DOHH2 (cell line): Measurements from ENCODE around the gene ALG5.
A peak's percentile ranks its signal among the peaks of the same experiment; 100 is the strongest.

Source experiments
- H3F3A ChIP-seq: fragments of 200-600 bp; sonication (generic), shearing (Covaris generic); 2 replicates; pipeline ENCODE4 v1.6.0; 2016; ENCODE audit warnings: antibody characterized with exemption, mild to moderate bottlenecking; ENCODE audit not compliant: control insufficient read depth, insufficient read depth
- H3K27ac ChIP-seq: fragments of 200-600 bp; sonication (generic); 2 replicates; pipeline ENCODE4 v1.5.1; 2014; ENCODE audit warnings: low read depth, mild to moderate bottlenecking, low read length, moderate library complexity
- H3K27me3 ChIP-seq: fragments of 200-600 bp; sonication (generic); 2 replicates; pipeline ENCODE4 v1.6.1; 2014; ENCODE audit warnings: mild to moderate bottlenecking, low read length, mixed read lengths; ENCODE audit not compliant: control insufficient read depth
- H3K36me3 ChIP-seq: fragments of 200-600 bp; sonication (generic); 2 replicates; pipeline ENCODE4 v1.6.1; 2014; ENCODE audit warnings: mild to moderate bottlenecking, low read length, moderate library complexity, mixed read lengths; ENCODE audit not compliant: control insufficient read depth
- H3K4me1 ChIP-seq: fragments of 200-600 bp; sonication (generic); 2 replicates; pipeline ENCODE4 v1.6.1; 2014; ENCODE audit warnings: mild to moderate bottlenecking, low read length, mixed read lengths; ENCODE audit not compliant: control insufficient read depth
- H3K4me2 ChIP-seq: fragments of 200-600 bp; sonication (generic); 2 replicates; pipeline ENCODE4 v1.6.0; 2014; ENCODE audit warnings: mild to moderate bottlenecking, low read length, moderate library complexity
- H3K4me3 ChIP-seq: fragments of 200-600 bp; sonication (generic); 2 replicates; pipeline ENCODE4 v1.5.1; 2014; ENCODE audit warnings: mild to moderate bottlenecking, low read length, mixed read lengths
- H3K79me2 ChIP-seq: fragments of 200-600 bp; sonication (generic); 2 replicates; pipeline ENCODE4 v1.6.1; 2014; ENCODE audit warnings: mild to moderate bottlenecking, low read length, mixed read lengths; ENCODE audit not compliant: control insufficient read depth
- H3K9me2 ChIP-seq: fragments of 200-600 bp; sonication (generic); replicated peaks from 2 replicates; pipeline ENCODE4 v1.6.1; 2014; ENCODE audit warnings: mild to moderate bottlenecking, low read length, mixed read lengths; ENCODE audit not compliant: control insufficient read depth
- H3K9me3 ChIP-seq: fragments of 200-600 bp; sonication (generic); 2 replicates; pipeline ENCODE4 v1.6.1; 2014; ENCODE audit warnings: antibody characterized with exemption, low read length, mixed read lengths; ENCODE audit not compliant: control insufficient read depth, insufficient read depth
- H4K20me1 ChIP-seq: fragments of 200-600 bp; sonication (generic); 2 replicates; pipeline ENCODE4 v1.6.0; 2014; ENCODE audit warnings: low read depth, mild to moderate bottlenecking, antibody characterized with exemption, low read length, moderate library complexity; ENCODE audit not compliant: control insufficient read depth, insufficient read depth
- EZH2phosphoT487 ChIP-seq: fragments of 200-600 bp; sonication (generic); IDR thresholded peaks from 2 replicates; pipeline ENCODE4 v1.6.1; 2017; ENCODE audit warnings: borderline replicate concordance, mild to moderate bottlenecking, antibody characterized with exemption, low read length, moderate library complexity, mixed read lengths
- TF ChIP-seq, protein P1 (sequence below): fragments of 200-600 bp; sonication (generic); IDR thresholded peaks from one replicate; pipeline ENCODE4 v1.5.1; 2014; ENCODE audit warnings: antibody characterized with exemption, mild to moderate bottlenecking, low read depth, low read length; ENCODE audit not compliant: poor library complexity, severe bottlenecking

ALG5 gene

DNA sequence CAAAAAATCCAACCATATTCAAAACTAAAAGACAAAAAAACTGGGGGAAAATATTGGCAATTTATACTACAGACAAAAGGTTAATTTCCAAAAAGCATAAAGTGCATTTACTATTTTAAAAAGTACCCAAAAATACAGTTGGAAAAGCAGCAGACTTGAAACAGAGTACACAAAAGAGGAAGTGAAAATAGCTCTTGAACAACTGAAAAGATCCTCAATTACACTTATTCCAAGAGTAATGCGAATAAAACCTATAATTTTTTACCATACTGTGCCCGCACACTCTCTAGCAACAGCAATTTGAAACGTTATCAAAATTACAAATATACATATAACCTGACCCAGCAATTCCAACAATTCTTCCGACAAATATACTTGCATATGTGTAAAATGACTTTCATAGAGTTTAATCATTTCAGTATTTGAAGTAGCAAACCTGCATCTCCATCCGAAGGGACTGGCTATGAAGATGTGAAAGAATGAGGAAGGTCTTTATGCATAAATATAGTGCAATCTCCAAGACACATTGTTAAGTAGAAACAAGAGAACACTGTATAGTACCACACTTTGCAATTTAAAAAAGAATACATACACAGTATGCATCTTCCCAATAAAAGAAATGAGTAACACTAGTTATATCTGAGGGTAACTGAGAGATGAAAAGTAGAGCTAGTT is 25.4 kb downstream of the ALG5 start:
- H3K27me3 ChIP-seq, result no peaks in the 10 kb centered on the region
- peak overlapping the region; percentile 44 for H3K4me2 ChIP-seq
- H3K79me2 ChIP-seq, result peaks cover 3% of the 10 kb centered on the region; the same call in 1 of the 2 replicates
- no peak overlapping the region; the same call in 1 of the 2 replicates for H3K27ac ChIP-seq
- TF ChIP-seq, protein P1, sequence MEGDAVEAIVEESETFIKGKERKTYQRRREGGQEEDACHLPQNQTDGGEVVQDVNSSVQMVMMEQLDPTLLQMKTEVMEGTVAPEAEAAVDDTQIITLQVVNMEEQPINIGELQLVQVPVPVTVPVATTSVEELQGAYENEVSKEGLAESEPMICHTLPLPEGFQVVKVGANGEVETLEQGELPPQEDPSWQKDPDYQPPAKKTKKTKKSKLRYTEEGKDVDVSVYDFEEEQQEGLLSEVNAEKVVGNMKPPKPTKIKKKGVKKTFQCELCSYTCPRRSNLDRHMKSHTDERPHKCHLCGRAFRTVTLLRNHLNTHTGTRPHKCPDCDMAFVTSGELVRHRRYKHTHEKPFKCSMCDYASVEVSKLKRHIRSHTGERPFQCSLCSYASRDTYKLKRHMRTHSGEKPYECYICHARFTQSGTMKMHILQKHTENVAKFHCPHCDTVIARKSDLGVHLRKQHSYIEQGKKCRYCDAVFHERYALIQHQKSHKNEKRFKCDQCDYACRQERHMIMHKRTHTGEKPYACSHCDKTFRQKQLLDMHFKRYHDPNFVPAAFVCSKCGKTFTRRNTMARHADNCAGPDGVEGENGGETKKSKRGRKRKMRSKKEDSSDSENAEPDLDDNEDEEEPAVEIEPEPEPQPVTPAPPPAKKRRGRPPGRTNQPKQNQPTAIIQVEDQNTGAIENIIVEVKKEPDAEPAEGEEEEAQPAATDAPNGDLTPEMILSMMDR, result no peak
- no peak for TF ChIP-seq EZH2phosphoT487
- peaks cover 4% of the 10 kb centered on the region; the same call in 1 of the 2 replicates for H4K20me1 ChIP-seq
- H3F3A ChIP-seq, result peaks cover 15% of the 10 kb centered on the region
- H3K36me3 ChIP-seq, result peaks cover 50% of the 10 kb centered on the region
- no peaks in the 10 kb centered on the region for H3K9me3 ChIP-seq
- H3K4me3 ChIP-seq, result peak overlapping the region; percentile 27; the same call in 1 of the 2 replicates
- H3K4me1 ChIP-seq, result peaks cover 18% of the 10 kb centered on the region
- no peaks in the 10 kb centered on the region for H3K9me2 ChIP-seq

DNA sequence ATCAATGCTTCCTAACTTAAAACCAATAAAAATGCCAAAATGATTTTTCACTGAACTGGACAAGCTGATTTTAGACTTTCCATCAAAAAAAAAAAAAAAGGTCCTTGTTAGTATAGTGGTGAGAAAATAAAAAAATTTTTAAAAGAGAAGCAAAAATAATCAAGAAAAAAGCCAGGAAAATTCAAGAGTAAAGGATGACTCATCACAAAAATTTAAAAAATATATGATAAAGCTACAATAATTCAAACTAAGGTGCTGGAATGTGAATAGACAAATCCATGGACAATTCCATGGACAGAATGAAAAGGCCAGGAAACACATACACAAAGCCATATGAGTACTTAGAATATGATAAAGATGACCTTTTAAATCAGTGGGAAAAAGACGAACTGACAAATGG is 26.1 kb downstream of the ALG5 start:
- peaks cover 15% of the 10 kb centered on the region for H3F3A ChIP-seq
- H3K36me3 ChIP-seq, result peaks cover 51% of the 10 kb centered on the region
- TF ChIP-seq EZH2phosphoT487, result no peak
- TF ChIP-seq, protein P1, result no peak
- peaks cover 4% of the 10 kb centered on the region; the same call in 1 of the 2 replicates for H4K20me1 ChIP-seq
- H3K4me3 ChIP-seq, result no peak overlapping the region
- peak overlapping the region; percentile 44 for H3K4me2 ChIP-seq
- no peak overlapping the region for H3K27ac ChIP-seq
- no peaks in the 10 kb centered on the region for H3K9me2 ChIP-seq
- peaks cover 3% of the 10 kb centered on the region; the same call in 1 of the 2 replicates for H3K79me2 ChIP-seq
- H3K4me1 ChIP-seq, result peaks cover 18% of the 10 kb centered on the region
- no peaks in the 10 kb centered on the region for H3K27me3 ChIP-seq
- no peaks in the 10 kb centered on the region for H3K9me3 ChIP-seq

DNA sequence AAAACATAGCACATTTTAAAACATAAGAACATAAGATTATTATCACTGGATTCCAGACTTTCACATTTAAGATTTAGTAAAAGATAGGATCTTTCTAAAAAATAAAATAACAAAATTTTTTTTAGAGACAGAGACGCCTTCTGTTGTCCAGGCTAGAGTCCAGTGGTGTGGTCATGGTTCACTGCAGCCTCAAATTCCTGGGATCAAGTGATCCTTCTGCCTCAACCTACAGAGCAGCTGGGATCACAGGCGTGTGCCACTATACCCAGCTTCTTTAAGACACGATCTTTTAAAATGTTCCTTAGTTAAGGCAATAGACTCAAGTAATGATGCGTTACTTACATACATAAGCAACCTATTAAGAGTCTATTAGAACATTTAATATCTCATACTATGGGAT is 32.7 kb downstream of the ALG5 start:
- TF ChIP-seq, protein P1, result no peak
- no peak for TF ChIP-seq EZH2phosphoT487
- no peaks in the 10 kb centered on the region for H3K9me3 ChIP-seq
- H3K79me2 ChIP-seq, result no peaks in the 10 kb centered on the region
- no peak overlapping the region for H3K27ac ChIP-seq
- no peak overlapping the region for H3K4me2 ChIP-seq
- H3K9me2 ChIP-seq, result no peaks in the 10 kb centered on the region
- no peaks in the 10 kb centered on the region for H3K4me1 ChIP-seq
- peaks cover 74% of the 10 kb centered on the region for H3K36me3 ChIP-seq
- H3F3A ChIP-seq, result no peaks in the 10 kb centered on the region
- no peak overlapping the region for H3K4me3 ChIP-seq
- H4K20me1 ChIP-seq, result no peaks in the 10 kb centered on the region
- no peaks in the 10 kb centered on the region for H3K27me3 ChIP-seq
